Neuronal stem cell (in vitro differentiated cells): ENCODE data around the gene PLA2G15.

Experiments
- DNase-seq: peaks from one replicate; pipeline ENCODE4 v3.0.0-alpha.2; 2013; ENCODE audit warnings: low spot score
- H2AFZ ChIP-seq: one replicate; pipeline ENCODE4 v1.6.1; 2013; ENCODE audit warnings: mild to moderate bottlenecking, low read length, inconsistent platforms
- H2AK5ac ChIP-seq: 2 replicates; pipeline ENCODE4 v1.6.1; 2013; ENCODE audit warnings: low read depth, mild to moderate bottlenecking, inconsistent platforms, low read length, moderate library complexity, mixed read lengths
- H2BK120ac ChIP-seq: 2 replicates; pipeline ENCODE4 v1.6.1; 2013; ENCODE audit warnings: low read depth, mild to moderate bottlenecking, inconsistent platforms, low read length, moderate library complexity, mixed read lengths
- H2BK12ac ChIP-seq: one replicate; pipeline ENCODE4 v1.6.1; 2013; ENCODE audit warnings: low read length, inconsistent platforms
- H2BK15ac ChIP-seq: 2 replicates; pipeline ENCODE4 v1.6.1; 2013; ENCODE audit warnings: mild to moderate bottlenecking, low read length, inconsistent platforms, mixed read lengths
- H2BK5ac ChIP-seq: one replicate; pipeline ENCODE4 v1.6.1; 2013; ENCODE audit warnings: inconsistent platforms, mild to moderate bottlenecking, low read length, moderate library complexity
- H3K14ac ChIP-seq: one replicate; pipeline ENCODE4 v1.6.1; 2013; ENCODE audit warnings: low read length, inconsistent platforms
- H3K18ac ChIP-seq: 2 replicates; pipeline ENCODE4 v1.6.1; 2013; ENCODE audit warnings: low read length, inconsistent platforms
- H3K23ac ChIP-seq: 2 replicates; pipeline ENCODE4 v1.6.1; 2013; ENCODE audit warnings: low read depth, mild to moderate bottlenecking, mixed read lengths, low read length, inconsistent platforms; ENCODE audit not compliant: poor library complexity
- H3K27ac ChIP-seq: replicated peaks from 3 replicates; pipeline ENCODE4 v1.5.1; 2013; ENCODE audit warnings: low read length, inconsistent platforms
- H3K27me3 ChIP-seq, 3 experiments: 2 replicates each; pipeline ENCODE4 v1.6.1; 2013; ENCODE audit warnings: low read length in 3 of 3, mild to moderate bottlenecking in 2 of 3, inconsistent platforms in 1 of 3, low read depth in 1 of 3, mixed read lengths in 1 of 3, moderate library complexity in 1 of 3; ENCODE audit not compliant: control insufficient read depth in 3 of 3, insufficient read depth in 3 of 3
- H3K36me3 ChIP-seq, 2 donors: replicated peaks in 1 of 2; 2 replicates each; pipeline ENCODE4 v1.6.1; 2013; ENCODE audit warnings: low read length in 2 of 2; ENCODE audit not compliant: control insufficient read depth in 2 of 2, insufficient read depth in 2 of 2
- H3K4ac ChIP-seq: 2 replicates; pipeline ENCODE4 v1.6.1; 2013; ENCODE audit warnings: inconsistent platforms, mild to moderate bottlenecking, low read length, moderate library complexity
- H3K4me1 ChIP-seq, 2 donors: 1 replicate in 1 of 2; 2 replicates in 1 of 2; pipeline ENCODE4 v1.6.1; 2013; ENCODE audit warnings: low read length in 2 of 2, low read depth in 1 of 2; ENCODE audit not compliant: control insufficient read depth in 2 of 2, insufficient read depth in 1 of 2
- H3K4me2 ChIP-seq: one replicate; pipeline ENCODE4 v1.6.1; 2013; ENCODE audit warnings: mild to moderate bottlenecking, low read length, inconsistent platforms; ENCODE audit not compliant: insufficient read depth, poor library complexity, severe bottlenecking
- H3K4me3 ChIP-seq, 2 donors: 2 replicates each; pipeline ENCODE4 v1.5.1; 2013; ENCODE audit warnings: low read length in 2 of 2, mild to moderate bottlenecking in 2 of 2, inconsistent platforms in 1 of 2, moderate library complexity in 1 of 2
- H3K79me1 ChIP-seq: one replicate; pipeline ENCODE4 v1.6.1; 2013; ENCODE audit warnings: low read depth, mild to moderate bottlenecking, inconsistent platforms, low read length, moderate library complexity
- H3K9ac ChIP-seq: one replicate; pipeline ENCODE4 v1.6.1; 2013; ENCODE audit warnings: mild to moderate bottlenecking, low read depth, low read length, inconsistent platforms; ENCODE audit not compliant: poor library complexity
- H3K9me3 ChIP-seq, 2 donors: replicated peaks in 1 of 2; 2 replicates each; pipeline versions ENCODE3 to v1.6.1; 2013; ENCODE audit warnings: low read length in 2 of 2, mild to moderate bottlenecking in 2 of 2, inconsistent platforms in 1 of 2, low read depth in 1 of 2, mixed read lengths in 1 of 2, moderate library complexity in 1 of 2; ENCODE audit not compliant: control insufficient read depth in 2 of 2, insufficient read depth in 1 of 2
- H4K8ac ChIP-seq: one replicate; pipeline ENCODE4 v1.6.1; 2013; ENCODE audit warnings: low read depth, mild to moderate bottlenecking, inconsistent platforms, low read length, moderate library complexity
- H4K91ac ChIP-seq: one replicate; pipeline ENCODE4 v1.6.1; 2013; ENCODE audit warnings: low read length, low read depth, mild to moderate bottlenecking, inconsistent platforms; ENCODE audit not compliant: poor library complexity
- WGBS, 2 donors: extraction: QIAGEN DNeasy Blood & Tissue Kit; methylation state at CpG; one replicate each; pipeline ENCODE4 v1.1.7; 2013; ENCODE audit warnings: missing lambda C conversion rate in 2 of 2, mixed read lengths in 1 of 2; ENCODE audit not compliant: insufficient read length in 2 of 2, insufficient replicate concordance in 1 of 2; ENCODE audit errors: extremely low coverage in 2 of 2; 5-methylcytosine and 5-hydroxymethylcytosine counted together

The PLA2G15 gene

GRCh38 chr16:68264128-68265077 is 19.2 kb downstream of the PLA2G15 start, which contains the start of gene SLC7A6:
TSS of gene SLC7A6 (plus strand) at chr16:68264526. CDS start at chr16:68274727, 10,201 bp downstream.
- Histone ChIP-seq H3K27me3 (peaks cover 0 to 5% (median 0%) of the 10 kb centered on the region in 3 experiments), H2BK15ac (peak within 1 kb of the TSS; percentile 39), H3K4ac (peak within 1 kb of the TSS; percentile 80), H3K23ac (peak within 1 kb of the TSS; percentile 99), H2AFZ (peak within 1 kb of the TSS; percentile 94), H2BK12ac (peak within 1 kb of the TSS; percentile 28), H3K4me3 (peak within 1 kb of the TSS; percentile 88 to 92), H3K79me1 (peaks cover 3% of the 10 kb centered on the region), H4K8ac (peak within 1 kb of the TSS; percentile 77), H3K4me1 (peaks cover 0 to 9% of the 10 kb centered on the region in 2 donors), H2BK5ac (peak within 1 kb of the TSS; percentile 44), H3K27ac (no peak within 1 kb of the TSS), H3K36me3 (peaks cover 5 to 9% of the 10 kb centered on the region in 2 donors), H3K14ac (peak within 1 kb of the TSS; percentile 100), H3K4me2 (peak within 1 kb of the TSS; percentile 99), H3K9ac (peak within 1 kb of the TSS; percentile 98), H3K9me3 (peaks cover 0 to 2% of the 10 kb centered on the region in 2 donors), H2BK120ac (no peak within 1 kb of the TSS), H2AK5ac (peak within 1 kb of the TSS; percentile 78), H4K91ac (peak within 1 kb of the TSS; percentile 25), H3K18ac (peak within 1 kb of the TSS; percentile 99)
- WGBS, 2 donors = no CpG with 5 or more reads among the region's 123 CpGs
- DNase-seq = peak; percentile 75

DNA sequence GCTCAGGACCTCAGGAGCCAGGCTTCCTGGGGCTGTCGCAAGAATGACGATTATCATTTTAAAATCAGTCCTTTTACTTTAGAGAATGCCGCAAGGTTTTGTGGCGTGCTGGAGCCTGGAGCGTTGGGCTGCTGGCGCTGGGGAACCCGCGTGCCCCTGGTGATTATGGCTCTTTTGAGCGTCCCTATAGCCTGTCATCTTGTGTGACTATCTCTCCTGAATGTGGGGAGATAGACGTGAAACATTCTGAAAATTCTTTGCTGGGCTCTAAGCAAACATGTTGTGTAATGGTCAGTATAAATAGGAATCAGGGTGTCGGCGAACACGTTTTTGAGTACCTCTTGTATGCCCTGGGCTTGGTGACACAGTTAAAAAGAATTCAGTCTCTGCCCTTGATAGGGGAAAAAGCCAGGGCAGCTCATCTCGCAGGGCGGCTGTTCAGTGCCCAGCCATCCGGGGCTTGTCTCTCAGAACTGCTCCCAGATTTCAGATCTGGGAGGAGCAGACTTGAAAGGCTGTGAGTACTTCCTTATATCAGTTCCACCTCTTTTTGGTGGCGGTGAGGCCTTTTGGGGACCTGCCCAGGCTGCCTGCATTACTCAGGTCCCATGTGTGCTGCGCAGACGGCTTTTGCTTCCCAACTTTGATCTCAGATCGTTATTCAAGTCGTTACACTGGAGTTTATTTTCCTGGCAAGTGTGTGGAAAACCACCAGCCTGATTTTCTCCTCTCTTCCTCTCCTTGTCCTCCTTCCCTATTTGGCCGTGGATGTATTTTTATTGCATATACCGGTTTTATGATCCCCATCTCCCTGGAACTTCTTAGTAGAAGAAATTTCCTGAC is 20.1 kb downstream of the PLA2G15 start:
- no CpG with 5 or more reads among the region's 23 CpGs for WGBS, 2 donors
- H2BK120ac ChIP-seq = no peak overlapping the region
- peak overlapping the region; percentile 88 to 92 for H3K4me3 ChIP-seq
- peak overlapping the region; percentile 98 for H3K9ac ChIP-seq
- peak overlapping the region; percentile 80 for H3K4ac ChIP-seq
- H2BK12ac ChIP-seq = peak overlapping the region; percentile 28
- H3K4me2 ChIP-seq = peak overlapping the region; percentile 99
- H2BK15ac ChIP-seq = no peak overlapping the region
- H4K91ac ChIP-seq = no peak overlapping the region
- H3K9me3 ChIP-seq = peaks cover 0 to 2% of the 10 kb centered on the region in 2 donors
- H2AK5ac ChIP-seq = no peak overlapping the region
- H3K79me1 ChIP-seq = peaks cover 3% of the 10 kb centered on the region
- H4K8ac ChIP-seq = no peak overlapping the region
- H3K23ac ChIP-seq = peak overlapping the region; percentile 99
- no peak overlapping the region for H2BK5ac ChIP-seq
- peak overlapping the region; percentile 99 for H3K18ac ChIP-seq
- H2AFZ ChIP-seq = peak overlapping the region; percentile 94
- peaks cover 2% of the 10 kb centered on the region in 2 donors for H3K36me3 ChIP-seq
- DNase-seq = no peak
- peaks cover 0 to 9% of the 10 kb centered on the region in 2 donors for H3K4me1 ChIP-seq
- peak overlapping the region; percentile 100 for H3K14ac ChIP-seq
- peaks cover 0 to 5% (median 0%) of the 10 kb centered on the region in 3 experiments for H3K27me3 ChIP-seq
- H3K27ac ChIP-seq = no peak overlapping the region

DNA sequence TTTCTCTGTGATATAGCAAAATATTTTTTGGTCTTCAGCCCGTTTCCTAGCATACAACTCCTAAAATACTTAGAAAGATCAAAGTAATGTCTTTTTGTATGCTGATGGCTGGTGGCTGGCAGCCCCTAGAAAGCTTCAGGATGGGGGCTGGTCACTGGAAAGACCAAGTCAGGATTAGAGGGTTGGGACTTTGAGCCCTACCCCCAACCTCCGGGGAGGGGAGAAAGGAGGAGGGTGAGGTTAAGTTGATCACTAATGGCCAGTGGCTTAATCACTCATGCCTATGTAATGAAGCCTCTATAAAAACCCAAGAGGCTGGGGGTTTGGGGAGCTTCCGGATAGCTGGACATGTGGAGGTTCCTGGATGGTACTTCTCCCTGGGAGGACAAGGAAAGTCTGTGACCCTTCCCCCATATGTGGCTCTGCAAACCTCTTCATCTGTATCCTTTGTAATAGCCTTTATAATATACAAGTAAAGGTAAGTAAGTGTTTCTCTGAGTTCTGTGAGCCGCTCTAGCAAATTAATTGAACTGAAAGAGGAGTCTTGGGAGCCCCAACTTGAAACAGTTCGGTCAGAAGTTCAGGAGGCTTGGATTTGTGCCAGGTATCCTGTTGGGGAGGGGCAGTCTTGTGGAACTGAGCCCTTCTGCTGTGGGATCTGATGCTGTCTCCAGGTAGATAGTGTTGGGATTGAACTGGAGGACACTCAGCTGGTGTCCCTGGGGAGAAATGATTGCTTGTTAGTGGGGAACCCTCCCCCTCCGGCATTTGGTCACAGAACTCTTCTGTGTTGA is 22.6 kb downstream of the PLA2G15 start:
- Histone ChIP-seq H3K27me3 (peaks cover 0 to 3% (median 0%) of the 10 kb centered on the region in 3 experiments), H3K4me3 (no peak overlapping the region), H3K23ac (no peak overlapping the region), H3K27ac (no peak overlapping the region), H4K91ac (no peak overlapping the region), H3K36me3 (peaks cover 2% of the 10 kb centered on the region in 2 donors), H4K8ac (no peak overlapping the region), H2BK120ac (no peak overlapping the region), H2AK5ac (no peak overlapping the region), H3K4ac (no peak overlapping the region), H2BK12ac (no peak overlapping the region), H3K18ac (no peak overlapping the region), H3K9ac (no peak overlapping the region), H3K9me3 (peaks cover 0 to 2% of the 10 kb centered on the region in 2 donors), H3K79me1 (peaks cover 3% of the 10 kb centered on the region), H2BK15ac (no peak overlapping the region), H3K4me2 (no peak overlapping the region), H2BK5ac (no peak overlapping the region), H2AFZ (no peak overlapping the region), H3K14ac (no peak overlapping the region), H3K4me1 (peaks cover 0 to 9% of the 10 kb centered on the region in 2 donors)
- no peak for DNase-seq
- no CpG with 5 or more reads among the region's 6 CpGs for WGBS, 2 donors
